Suprapubic skin (tissue), 3 donors: Measurements from ENCODE around the gene SLC45A3.

Experiments used
- CTCF ChIP-seq, 2 donors: fragments of 200-600 bp in 1 of 2; fragments of 450-650 bp in 1 of 2; sonication (generic) in 1 of 2; IDR thresholded peaks; one replicate each; pipeline ENCODE4 v1.5.1; 2016 to 2019; ENCODE audit warnings: antibody characterized with exemption in 2 of 2, mild to moderate bottlenecking in 1 of 2, moderate library complexity in 1 of 2
- POLR2A ChIP-seq, 2 donors: fragments of 450-650 bp; IDR thresholded peaks; one replicate each; pipeline ENCODE4 v1.6.1; 2017; ENCODE audit warnings: antibody characterized with exemption in 2 of 2, mild to moderate bottlenecking in 2 of 2, moderate library complexity in 2 of 2

DNA sequence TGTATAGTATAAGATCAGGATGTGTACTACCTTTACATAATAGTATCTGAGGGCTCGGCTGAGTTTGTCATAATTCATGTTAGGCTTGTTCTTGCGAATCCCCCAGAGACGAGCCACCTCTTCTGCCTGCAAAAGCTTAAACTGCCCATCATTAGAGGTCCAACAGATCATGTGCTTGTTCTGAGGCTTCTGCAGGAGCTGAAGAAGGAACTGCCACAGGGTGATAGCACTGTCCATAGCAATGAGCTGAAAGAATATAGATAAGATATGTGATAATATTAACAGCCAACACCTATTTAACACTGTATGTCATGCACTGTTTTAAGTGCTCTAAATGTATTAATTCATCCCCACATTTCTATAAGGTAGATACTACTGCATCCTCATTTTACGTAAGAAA is 56.7 kb downstream of the SLC45A3 start:
- TF ChIP-seq CTCF (IDR thresholded peaks at IDR 0.05) (no peak), POLR2A (IDR thresholded peaks at IDR 0.05) (no peak)
